Nucleus accumbens (tissue), 56 donors: ENCODE measurements around the gene DGAT2L6.
"Not testable (repeated sequence)": the region's sequence is repeated elsewhere in the genome, so short reads cannot be mapped to it uniquely, and the experiment has no call there.

Source experiments
- DNase-seq, 56 donors: peaks; one replicate each; lab custom pipeline; 2025; lab: John Stamatoyannopoulos, UW

DGAT2L6 gene

GRCh38 chrX:70190225-70190624 lies 12.9 kb downstream of the DGAT2L6 start:
- DNase-seq = no peak

GRCh38 chrX:70196961-70197720 lies 19.9 kb downstream of the DGAT2L6 start:
- no peak for DNase-seq

GRCh38 chrX:70201732-70202131 lies 24.4 kb downstream of the DGAT2L6 start:
- DNase-seq = no peak

- DNase-seq = no peak
Observed at GRCh38 chrX:70208479-70208878, 31.2 kb downstream of the DGAT2L6 start.

- not testable (repeated sequence) for DNase-seq
Observed at GRCh38 chrX:70209570-70209969, 32.3 kb downstream of the DGAT2L6 start.

GRCh38 chrX:70219938-70220764 lies 42.9 kb downstream of the DGAT2L6 start:
- DNase-seq = no peak

- DNase-seq = no peak
Observed at GRCh38 chrX:70226048-70226447, 48.8 kb downstream of the DGAT2L6 start.

GRCh38 chrX:70226687-70227086 lies 49.4 kb downstream of the DGAT2L6 start:
- DNase-seq = no peak

GRCh38 chrX:70231666-70232065 lies 54.4 kb downstream of the DGAT2L6 start:
- no peak for DNase-seq

- no peak for DNase-seq
Observed at GRCh38 chrX:70234355-70234754, 57.1 kb downstream of the DGAT2L6 start, which contains the start of gene AWAT1. Gene AWAT1 (plus strand): TSS chrX:70234655. CDS start chrX:70234696, 41 bp downstream.

GRCh38 chrX:70240751-70241150 lies 63.5 kb downstream of the DGAT2L6 start:
- DNase-seq = no peak

GRCh38 chrX:70241501-70241900 lies 64.2 kb downstream of the DGAT2L6 start:
- no peak for DNase-seq

- DNase-seq = not testable (repeated sequence)
Observed at GRCh38 chrX:70243601-70244000, 66.3 kb downstream of the DGAT2L6 start.

- DNase-seq = no peak
Observed at GRCh38 chrX:70244881-70245280, 67.6 kb downstream of the DGAT2L6 start.

GRCh38 chrX:70247252-70247651 lies 70.0 kb downstream of the DGAT2L6 start:
- no peak for DNase-seq

GRCh38 chrX:70252491-70252890 lies 75.2 kb downstream of the DGAT2L6 start:
- no peak for DNase-seq

GRCh38 chrX:70253377-70254062 lies 76.2 kb downstream of the DGAT2L6 start:
- no peak for DNase-seq

- DNase-seq = no peak
Observed at GRCh38 chrX:70254063-70254400, 76.7 kb downstream of the DGAT2L6 start.

- no peak for DNase-seq
Observed at GRCh38 chrX:70254909-70255308, 77.6 kb downstream of the DGAT2L6 start.
